SK-N-MC (cell line): ENCODE data around the gene NOSTRIN.

Experiments
- DNase-seq: peaks from one replicate; pipeline ENCODE4 v3.0.0-alpha.2; 2011; ENCODE audit warnings: low read depth, low spot score
- H3K27ac ChIP-seq: fragments of 200-600 bp; sonication (generic); 2 replicates; pipeline ENCODE4 v1.5.1; 2016; ENCODE audit warnings: mixed run types
- H3K36me3 ChIP-seq: fragments of 200-600 bp; sonication (generic); 2 replicates; pipeline ENCODE4 v1.6.1; 2017; ENCODE audit warnings: antibody characterized with exemption, low read length, mixed read lengths; ENCODE audit not compliant: insufficient read depth
- H3K4me3 ChIP-seq: fragments of 200-600 bp; sonication (generic); 2 replicates; pipeline ENCODE4 v1.5.1; 2016
- H3K9ac ChIP-seq: fragments of 200-600 bp; sonication (generic); 2 replicates; pipeline ENCODE4 v1.8.0; 2017; ENCODE audit warnings: mixed run types, mixed read lengths; ENCODE audit not compliant: insufficient read length
- H3K9me3 ChIP-seq: fragments of 200-600 bp; sonication (generic); 2 replicates; pipeline ENCODE4 v1.6.1; 2017; ENCODE audit warnings: low read depth, mild to moderate bottlenecking, antibody characterized with exemption, low read length, moderate library complexity, mixed read lengths
- EZH2 ChIP-seq: fragments of 200-600 bp; sonication (generic); IDR thresholded peaks from one replicate; pipeline ENCODE4 v1.6.1; 2017; ENCODE audit warnings: antibody characterized with exemption
- FOXP2 ChIP-seq: optimal IDR thresholded peaks from 2 replicates; pipeline ENCODE3; 2011; ENCODE audit warnings: mild to moderate bottlenecking, moderate library complexity; ENCODE audit not compliant: insufficient read depth; ENCODE audit errors: extremely low read length, control extremely low read depth
- POLR2AphosphoS5 ChIP-seq: IDR thresholded peaks from 2 replicates; pipeline ENCODE4 v1.6.1; 2012; ENCODE audit warnings: mild to moderate bottlenecking, low read depth, low read length, borderline replicate concordance

The NOSTRIN gene

DNA sequence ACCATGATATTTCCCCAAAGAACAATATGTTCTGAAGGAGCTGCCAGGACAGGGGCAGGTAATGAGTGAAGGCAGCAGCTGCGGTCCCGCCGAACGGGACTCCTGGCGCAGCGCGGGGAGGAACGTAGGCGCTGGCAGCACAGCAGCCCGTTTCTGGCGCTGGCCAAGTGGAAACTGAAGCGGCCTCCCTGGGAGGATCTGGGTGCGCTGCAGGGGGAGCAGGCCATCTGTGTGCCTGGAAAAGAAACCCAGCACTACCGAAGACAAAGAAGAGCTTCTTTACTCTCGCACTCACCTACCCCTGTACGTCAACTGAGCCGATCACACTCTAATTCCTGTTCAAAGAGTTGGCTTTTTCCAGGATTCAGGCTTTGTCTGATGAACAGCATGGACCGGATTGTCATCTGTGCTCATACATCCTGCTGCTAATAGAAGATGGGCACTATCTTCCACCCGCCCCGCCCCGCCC, 110.5 kb downstream of the NOSTRIN start:
- no peaks in the 10 kb centered on the region for H3K36me3 ChIP-seq
- no peak overlapping the region for H3K9ac ChIP-seq
- H3K4me3 ChIP-seq = no peak overlapping the region
- TF ChIP-seq EZH2 = no peak
- TF ChIP-seq POLR2AphosphoS5 = no peak
- no peak for TF ChIP-seq FOXP2
- H3K9me3 ChIP-seq = no peaks in the 10 kb centered on the region
- no peak for DNase-seq
- H3K27ac ChIP-seq = no peak overlapping the region

DNA sequence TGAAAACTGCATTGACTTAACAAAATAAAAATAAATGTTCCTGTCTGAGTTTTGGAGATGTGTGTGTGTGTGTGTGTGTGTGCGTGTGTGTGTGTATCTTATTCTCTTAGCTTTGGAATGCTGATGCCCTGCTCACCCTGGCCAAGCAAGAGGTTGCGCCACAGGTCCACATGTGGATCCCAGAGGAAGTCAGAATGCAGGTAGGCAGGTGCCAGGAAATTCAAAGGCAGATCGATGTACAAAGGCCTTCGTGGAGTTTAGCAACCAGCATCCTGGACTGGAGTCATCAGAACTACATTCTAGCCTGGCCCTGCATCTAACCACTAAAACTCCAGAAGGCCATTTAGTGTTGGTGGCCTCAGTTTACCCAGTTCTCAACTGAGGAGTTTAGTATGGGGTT, 111.1 kb downstream of the NOSTRIN start:
- no peaks in the 10 kb centered on the region for H3K9me3 ChIP-seq
- no peak for TF ChIP-seq EZH2
- no peak for TF ChIP-seq POLR2AphosphoS5
- TF ChIP-seq FOXP2 = no peak
- no peak overlapping the region for H3K9ac ChIP-seq
- H3K27ac ChIP-seq = no peak overlapping the region
- H3K4me3 ChIP-seq = no peak overlapping the region
- no peak for DNase-seq
- no peaks in the 10 kb centered on the region for H3K36me3 ChIP-seq
